ENCODE data around the gene GRM2. TPM values are rescaled to one million over a fixed set of nuclear protein-coding genes. Genes with fewer than 3 reads are reported as not detected.

Gene GRM2
- total and polyA plus RNA-seq, 2 of the 8 experiments (the other 6 are each of a cell fraction or from before 2014, with no cell fraction given): 3.9 to 10.5 TPM

DNA sequence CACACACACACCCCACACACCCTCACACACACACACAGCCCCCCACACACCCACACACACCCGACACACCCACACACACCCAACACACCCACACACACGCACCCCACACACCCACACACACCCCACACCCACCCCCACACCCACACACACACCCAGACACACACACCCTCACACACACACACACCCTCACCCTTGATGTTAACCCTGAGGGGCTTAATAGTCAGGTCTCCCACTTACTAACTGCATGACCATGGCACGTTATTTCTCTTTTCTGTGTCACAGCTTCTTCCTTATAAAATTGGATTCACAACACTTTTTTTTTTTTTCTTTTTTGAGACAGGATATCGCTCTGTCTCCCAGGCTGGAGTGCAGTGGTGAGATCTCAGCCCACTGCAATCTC is 2.8 kb downstream of the GRM2 start:
- Histone ChIP-seq H3K4me3 (ENCODE audit: extremely low read depth in 1 of 4, insufficient read depth in 2 of 4, low read depth in 3 of 4, low read length in 4 of 4) (no peak overlapping the region), H3K4ac (replicated peaks; ENCODE audit: insufficient read length, low read depth, low read length) (no peak overlapping the region), H3K23ac (ENCODE audit: insufficient read length) (no peak overlapping the region), H3K27me3 (replicated peaks in 1 of 4; ENCODE audit: control insufficient read depth in 3 of 4, extremely low read depth in 1 of 4, insufficient read depth in 3 of 4, low read length in 3 of 4) (peaks cover 13 to 24% (median 23%) of the 10 kb centered on the region in 4 experiments; a peak in 6 of 7 replicates), H3K4me2 (ENCODE audit: insufficient read depth in 1 of 2, low read depth in 2 of 2, low read length in 2 of 2) (no peak overlapping the region), H2BK12ac (ENCODE audit: low read depth, low read length) (no peak overlapping the region), H4K5ac (ENCODE audit: insufficient read length, low read depth, low read length) (no peak overlapping the region), H3K14ac (ENCODE audit: insufficient read length) (no peak overlapping the region), H4K91ac (replicated peaks; ENCODE audit: insufficient read length, low read length) (no peak overlapping the region), H3K9ac (replicated peaks in 1 of 4; ENCODE audit: extremely low read depth in 1 of 4, low read depth in 3 of 4, low read length in 3 of 4) (no peak overlapping the region), H3K56ac (replicated peaks; ENCODE audit: insufficient read length, low read depth, low read length) (no peak overlapping the region), H3K23me2 (ENCODE audit: low read depth, low read length) (peaks cover 11% of the 10 kb centered on the region; the same call in 1 of the 2 replicates), H2BK5ac (ENCODE audit: low read depth, low read length) (no peak overlapping the region), H2BK20ac (ENCODE audit: low read length) (no peak overlapping the region), H2BK120ac (replicated peaks; ENCODE audit: low read depth, low read length) (no peak overlapping the region), H2AFZ (ENCODE audit: low read length) (no peak overlapping the region), H3K27ac (ENCODE audit: low read depth, low read length) (no peak overlapping the region), H4K20me1 (replicated peaks in 1 of 2; ENCODE audit: control insufficient read depth in 1 of 2, insufficient read depth in 2 of 2, low read length in 2 of 2) (peaks cover 4 to 23% of the 10 kb centered on the region in 2 experiments), H2BK15ac (ENCODE audit: low read length) (no peak overlapping the region), H4K8ac (ENCODE audit: extremely low read depth, insufficient read depth, low read length) (peak overlapping the region; percentile 60; the same call in 1 of the 2 replicates), H2AK5ac (ENCODE audit: low read depth, low read length) (no peak overlapping the region), H3K4me1 (replicated peaks in 1 of 4; ENCODE audit: control insufficient read depth in 3 of 4, insufficient read depth in 4 of 4, low read length in 3 of 4) (peaks cover 0 to 13% (median 3%) of the 10 kb centered on the region in 4 experiments; a peak in 4 of 7 replicates), H3K9me3 (ENCODE audit: insufficient read depth in 2 of 2, low read depth in 1 of 2, low read length in 1 of 2) (no peaks in the 10 kb centered on the region), H3K79me1 (ENCODE audit: low read depth, low read length) (no peaks in the 10 kb centered on the region), H3K18ac (ENCODE audit: extremely low read depth, low read length) (no peak overlapping the region), H3K36me3 (ENCODE audit: control insufficient read depth in 2 of 4, insufficient read depth in 4 of 4, low read length in 3 of 4) (no peaks in the 10 kb centered on the region), H3K79me2 (ENCODE audit: control insufficient read depth in 1 of 2, insufficient read depth in 2 of 2, low read length in 2 of 2) (no peaks in the 10 kb centered on the region)
- DNase-seq (ENCODE audit: low read depth in 1 of 2, low spot score in 2 of 2): no peak
- FAIRE-seq: no peak
- ChIA-PET POLR2A (ENCODE audit: partially characterized antibody) (interaction anchor here (0.6 to 1.1 kb wide), 4 partner anchors 31 to 210 kb away, joined by 3 to 4 read pairs (median 4); no protein-coding TSS in a partner anchor), CTCF (ENCODE audit: partially characterized antibody) (interaction anchor here (0.6 to 5.1 kb wide), 10 partner anchors 10 to 212 kb away, joined by 3 to 43 read pairs (median 8); no protein-coding TSS in a partner anchor)
- WGBS, 2 experiments (ENCODE audit: extremely low coverage in 1 of 2, insufficient coverage in 1 of 2, insufficient read length in 1 of 2, insufficient replicate concordance in 2 of 2, low coverage in 1 of 2, low lambda C conversion rate in 2 of 2, missing lambda C conversion rate in 1 of 2): 100% methylated on average over 1 of the region's 4 CpGs; no CpG with 5 or more reads in 1 of the 2 experiments
- TF ChIP-seq YY1 (IDR thresholded peaks at IDR 0.05; ENCODE audit: low read depth, low read length) (no peak), RXRA (IDR thresholded peaks at IDR 0.05; ENCODE audit: insufficient read depth, low read depth, low read length) (no peak), ZNF274 (IDR thresholded peaks at IDR 0.05; ENCODE audit: borderline replicate concordance, extremely low read depth, low read length) (no peak), GABPA (IDR thresholded peaks at IDR 0.05; ENCODE audit: borderline replicate concordance, insufficient read depth, low read length) (no peak), SP1 (IDR thresholded peaks at IDR 0.05; ENCODE audit: low read depth, low read length) (no peak), RBBP5 (IDR thresholded peaks at IDR 0.05; ENCODE audit: borderline replicate concordance, low read depth, low read length) (no peak), SIX5 (IDR thresholded peaks at IDR 0.05; ENCODE audit: low read depth, low read length) (no peak)

Data from H1 (cell line).